NOMO-1 treated with DMSO at 0.1 percent for 48 hours (cell line): Measurements from ENCODE around the gene ARID5B.
"Not testable (repeated sequence)": the region's sequence is repeated elsewhere in the genome, so short reads cannot be mapped to it uniquely, and the experiment has no call there.

Experiments
- DNase-seq: peaks from one replicate; lab custom pipeline; 2025; ENCODE audit not compliant: unreplicated experiment; lab: John Stamatoyannopoulos, UW

Gene ARID5B, protein sequence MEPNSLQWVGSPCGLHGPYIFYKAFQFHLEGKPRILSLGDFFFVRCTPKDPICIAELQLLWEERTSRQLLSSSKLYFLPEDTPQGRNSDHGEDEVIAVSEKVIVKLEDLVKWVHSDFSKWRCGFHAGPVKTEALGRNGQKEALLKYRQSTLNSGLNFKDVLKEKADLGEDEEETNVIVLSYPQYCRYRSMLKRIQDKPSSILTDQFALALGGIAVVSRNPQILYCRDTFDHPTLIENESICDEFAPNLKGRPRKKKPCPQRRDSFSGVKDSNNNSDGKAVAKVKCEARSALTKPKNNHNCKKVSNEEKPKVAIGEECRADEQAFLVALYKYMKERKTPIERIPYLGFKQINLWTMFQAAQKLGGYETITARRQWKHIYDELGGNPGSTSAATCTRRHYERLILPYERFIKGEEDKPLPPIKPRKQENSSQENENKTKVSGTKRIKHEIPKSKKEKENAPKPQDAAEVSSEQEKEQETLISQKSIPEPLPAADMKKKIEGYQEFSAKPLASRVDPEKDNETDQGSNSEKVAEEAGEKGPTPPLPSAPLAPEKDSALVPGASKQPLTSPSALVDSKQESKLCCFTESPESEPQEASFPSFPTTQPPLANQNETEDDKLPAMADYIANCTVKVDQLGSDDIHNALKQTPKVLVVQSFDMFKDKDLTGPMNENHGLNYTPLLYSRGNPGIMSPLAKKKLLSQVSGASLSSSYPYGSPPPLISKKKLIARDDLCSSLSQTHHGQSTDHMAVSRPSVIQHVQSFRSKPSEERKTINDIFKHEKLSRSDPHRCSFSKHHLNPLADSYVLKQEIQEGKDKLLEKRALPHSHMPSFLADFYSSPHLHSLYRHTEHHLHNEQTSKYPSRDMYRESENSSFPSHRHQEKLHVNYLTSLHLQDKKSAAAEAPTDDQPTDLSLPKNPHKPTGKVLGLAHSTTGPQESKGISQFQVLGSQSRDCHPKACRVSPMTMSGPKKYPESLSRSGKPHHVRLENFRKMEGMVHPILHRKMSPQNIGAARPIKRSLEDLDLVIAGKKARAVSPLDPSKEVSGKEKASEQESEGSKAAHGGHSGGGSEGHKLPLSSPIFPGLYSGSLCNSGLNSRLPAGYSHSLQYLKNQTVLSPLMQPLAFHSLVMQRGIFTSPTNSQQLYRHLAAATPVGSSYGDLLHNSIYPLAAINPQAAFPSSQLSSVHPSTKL

DNA sequence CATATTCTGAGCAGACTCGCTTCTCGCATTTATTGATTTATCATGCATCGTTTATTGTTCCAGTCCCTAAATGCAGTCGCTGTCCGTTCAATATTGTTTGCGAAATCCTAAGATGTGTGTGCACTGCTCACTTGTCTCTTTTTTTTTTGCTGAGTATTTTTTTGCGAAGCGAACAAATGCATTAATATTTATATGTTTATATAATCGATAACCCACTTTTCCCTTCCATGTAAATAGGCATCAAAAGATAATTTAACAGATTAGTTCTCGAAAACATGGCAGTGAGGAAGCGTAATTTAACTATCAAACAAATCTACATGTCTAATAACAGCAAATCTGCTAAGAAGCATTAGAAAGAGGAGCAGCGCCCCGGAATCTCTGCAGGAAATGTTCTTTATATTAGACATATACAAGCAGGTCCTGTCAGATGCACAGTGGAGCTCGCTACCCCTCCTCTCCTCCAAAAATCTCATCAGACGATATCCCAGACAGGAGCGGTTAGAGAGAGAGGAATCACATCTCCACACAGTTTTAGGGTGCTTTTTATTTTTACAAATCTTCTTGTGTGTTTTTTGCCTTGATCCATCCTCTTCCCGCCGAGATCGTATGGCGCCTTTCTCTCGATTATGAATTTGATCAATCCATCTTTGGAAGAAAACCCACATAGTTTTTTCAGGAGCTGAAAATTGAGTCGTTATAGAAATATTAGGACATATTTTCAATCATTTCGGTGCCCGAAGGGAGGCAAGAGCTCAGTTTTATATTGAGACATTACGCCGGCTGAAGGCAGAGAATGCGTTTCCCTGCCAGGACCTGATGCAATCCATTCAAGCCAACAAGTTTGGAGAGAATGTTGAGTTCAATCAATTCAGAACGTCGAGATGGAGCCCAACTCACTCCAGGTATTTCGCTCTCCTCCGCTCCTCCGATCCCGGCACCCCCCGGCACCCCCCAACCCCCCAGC is at the start of gene ARID5B:
Gene ARID5B, plus strand, starts transcription at position 871 of the 964 bp plus-strand sequence. Its CDS starts 11 bp downstream, at position 882.
- DNase-seq: peak; percentile 64

DNA sequence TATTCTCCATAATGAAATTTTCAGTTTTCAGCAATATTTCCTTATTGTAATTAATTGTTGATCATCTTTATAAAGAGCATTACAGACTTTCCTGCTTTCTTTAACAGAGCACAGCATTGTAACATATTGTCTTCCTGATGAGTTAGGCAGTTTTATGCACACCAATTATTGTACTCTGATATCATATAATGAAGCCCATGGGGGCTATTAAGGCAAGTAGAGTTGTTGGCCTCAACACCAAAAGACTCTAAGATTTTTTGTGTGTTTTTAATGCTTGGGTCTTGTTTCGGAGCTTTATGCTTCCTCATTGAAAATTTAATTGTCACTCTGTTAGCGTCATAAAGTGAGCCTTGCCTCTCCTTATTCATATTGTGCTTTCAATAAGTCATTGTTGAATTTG is 49.2 kb upstream of the ARID5B start:
- no peak for DNase-seq

DNA sequence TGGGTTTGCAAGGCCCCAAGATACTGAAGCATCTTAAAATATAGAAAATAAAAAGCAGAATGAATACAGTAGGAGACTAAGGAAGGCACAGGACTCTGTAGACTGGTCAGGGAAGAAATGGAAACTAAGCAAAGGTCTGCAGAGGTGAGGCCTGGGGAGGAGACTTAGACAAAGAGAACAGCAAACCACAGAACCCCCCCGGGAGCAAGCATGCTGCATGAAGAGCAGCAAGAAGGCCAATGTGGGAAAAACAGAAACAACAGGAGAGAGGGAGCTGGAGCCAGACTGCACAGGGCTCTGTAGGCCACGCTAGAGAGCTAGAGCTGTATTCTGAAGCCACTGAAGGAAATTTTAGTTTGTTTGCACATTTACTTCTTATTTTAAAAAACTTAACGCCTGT is 45.7 kb upstream of the ARID5B start:
- no peak for DNase-seq

DNA sequence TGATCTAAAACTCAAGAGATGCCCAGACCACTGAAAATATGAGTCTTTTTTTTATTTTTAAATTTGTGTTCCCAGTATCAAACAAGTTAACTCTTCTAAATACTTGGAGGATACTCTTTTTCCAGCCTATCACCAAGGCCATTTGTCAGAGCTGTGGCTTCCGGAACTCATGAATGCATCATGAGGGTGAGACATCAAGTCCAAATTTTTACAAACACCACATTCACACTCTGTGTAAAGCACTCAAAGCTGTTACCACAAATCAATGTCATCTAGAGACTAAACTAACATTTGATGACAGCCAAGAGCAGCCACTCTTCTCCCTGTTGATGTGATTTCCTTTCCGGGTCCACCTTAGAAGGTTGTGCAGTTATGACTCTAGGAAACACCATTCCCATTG is 43.8 kb upstream of the ARID5B start:
- no peak for DNase-seq

DNA sequence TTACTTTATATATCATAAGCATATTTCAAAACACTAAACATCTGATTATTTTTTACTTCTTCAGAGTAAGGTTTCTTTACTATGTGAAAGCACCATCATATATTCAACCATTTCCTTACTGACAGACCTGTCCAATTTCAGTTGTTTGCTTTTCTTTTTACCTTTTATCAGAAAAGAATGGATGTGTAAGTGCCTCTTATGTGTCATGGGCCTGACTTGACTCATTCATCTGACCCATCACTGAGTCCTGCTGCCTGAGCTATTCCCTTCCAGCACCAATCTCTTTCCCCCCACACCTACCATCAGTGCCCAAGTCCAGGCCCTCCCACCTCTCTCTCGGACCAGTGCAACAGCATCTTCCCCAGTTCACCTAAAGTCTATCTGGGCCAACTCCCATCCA is 41.7 kb upstream of the ARID5B start:
- DNase-seq: no peak

DNA sequence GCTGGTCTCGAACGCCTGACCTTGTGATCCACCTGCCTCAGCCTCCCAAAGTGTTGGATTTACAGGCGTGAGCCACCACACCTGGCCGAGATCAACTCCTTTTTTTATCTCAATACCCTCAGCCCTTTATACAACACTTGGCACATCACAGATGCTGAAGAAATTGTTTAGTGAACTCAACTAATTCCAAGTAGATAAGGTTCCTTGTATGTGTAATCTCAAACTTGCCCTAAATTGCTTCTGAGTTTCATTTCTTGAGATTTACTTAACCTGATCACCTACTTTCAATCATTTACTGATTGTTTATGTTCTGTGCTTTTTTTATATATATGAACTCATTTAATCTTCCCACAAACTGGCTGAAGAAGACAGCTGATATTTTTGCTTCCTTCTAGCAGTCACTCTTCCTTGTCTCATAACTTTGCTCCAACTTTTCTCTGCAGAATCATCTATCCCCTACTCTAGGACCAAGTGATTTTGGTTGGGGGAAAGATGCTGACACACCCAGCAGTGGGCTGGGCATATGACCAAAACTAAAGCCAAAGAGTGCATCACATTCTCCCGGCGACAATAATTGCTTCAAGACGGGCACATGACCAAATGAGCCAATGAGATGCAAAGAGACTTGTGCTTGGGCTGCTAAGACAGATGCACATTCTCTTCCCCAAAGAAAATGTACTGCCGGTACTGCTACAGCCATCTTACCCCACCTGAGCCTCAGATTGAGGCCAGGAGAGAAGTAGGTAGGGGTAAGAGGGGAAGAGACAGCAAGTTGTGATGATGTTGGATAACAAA is 40.3 kb upstream of the ARID5B start:
- DNase-seq: peak; percentile 1

DNA sequence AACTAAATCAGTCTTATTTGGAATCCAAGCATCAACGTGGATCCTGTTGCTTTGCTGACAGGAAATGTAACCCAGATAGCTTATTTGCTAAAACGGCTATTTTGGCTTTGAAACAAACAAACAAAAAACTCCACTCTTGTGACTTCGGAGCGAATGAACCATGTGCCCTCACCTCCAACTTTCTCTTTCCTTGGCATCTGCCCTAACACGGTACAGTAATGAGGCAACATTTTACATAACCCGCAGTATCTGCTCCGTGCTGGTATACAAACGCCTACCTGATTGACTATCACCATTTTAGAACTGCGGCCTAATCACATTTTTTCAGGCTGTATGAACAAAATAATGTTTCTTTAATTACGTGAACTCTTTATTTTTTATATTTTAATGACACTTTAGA is 37.5 kb upstream of the ARID5B start:
- DNase-seq: no peak

DNA sequence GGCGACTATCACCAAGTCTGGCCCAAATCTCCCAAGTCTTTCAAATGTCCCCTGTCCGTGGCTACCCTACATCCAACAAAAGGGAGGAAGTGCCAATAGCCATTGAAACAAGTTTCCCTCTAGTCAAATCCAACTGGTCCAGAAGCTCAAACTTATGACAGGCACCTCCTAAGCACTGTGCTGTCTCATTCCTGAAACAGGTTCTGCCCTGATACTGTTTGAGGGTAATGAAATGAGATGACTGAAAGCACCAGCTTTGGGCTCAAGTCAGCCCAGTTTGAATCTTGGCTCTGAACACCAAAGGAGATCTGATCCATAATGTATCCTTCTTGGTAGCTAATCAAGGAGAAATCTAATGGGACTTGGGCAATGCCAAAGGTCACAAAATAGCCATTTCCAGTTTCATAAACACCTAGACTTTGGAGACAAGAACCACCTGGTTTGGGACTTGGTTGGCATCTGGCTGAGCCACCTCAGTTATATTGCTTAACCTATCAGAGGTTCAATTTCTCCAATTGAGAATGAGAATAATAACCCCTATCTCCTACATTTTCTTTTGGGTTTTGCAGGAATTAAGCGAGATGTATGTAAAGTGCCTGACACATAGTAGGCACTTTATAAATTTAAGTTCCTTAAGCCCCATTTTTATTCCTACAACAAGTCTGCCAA is 34.7 kb upstream of the ARID5B start:
- DNase-seq: no peak

DNA sequence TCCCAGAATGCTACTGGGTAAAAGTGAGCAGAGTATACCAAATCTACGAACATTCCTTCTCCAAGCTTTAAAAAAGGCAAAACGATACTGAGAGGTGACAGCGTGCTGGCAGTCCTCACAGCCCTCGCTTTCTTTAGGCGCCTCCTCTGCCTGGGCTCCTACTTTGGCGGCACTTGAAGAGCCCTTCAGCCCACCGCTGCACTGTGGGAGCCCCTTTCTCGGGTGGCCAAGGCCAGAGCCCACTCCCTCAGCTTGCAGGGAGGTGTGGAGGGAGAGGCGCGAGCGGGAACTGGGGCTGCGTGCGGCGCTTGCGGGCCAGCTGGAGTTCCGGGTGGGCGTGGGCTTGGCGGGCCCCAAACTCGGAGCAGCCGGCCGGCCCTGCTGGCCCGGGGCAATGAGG is 34.1 kb upstream of the ARID5B start:
- not testable (repeated sequence) for DNase-seq

DNA sequence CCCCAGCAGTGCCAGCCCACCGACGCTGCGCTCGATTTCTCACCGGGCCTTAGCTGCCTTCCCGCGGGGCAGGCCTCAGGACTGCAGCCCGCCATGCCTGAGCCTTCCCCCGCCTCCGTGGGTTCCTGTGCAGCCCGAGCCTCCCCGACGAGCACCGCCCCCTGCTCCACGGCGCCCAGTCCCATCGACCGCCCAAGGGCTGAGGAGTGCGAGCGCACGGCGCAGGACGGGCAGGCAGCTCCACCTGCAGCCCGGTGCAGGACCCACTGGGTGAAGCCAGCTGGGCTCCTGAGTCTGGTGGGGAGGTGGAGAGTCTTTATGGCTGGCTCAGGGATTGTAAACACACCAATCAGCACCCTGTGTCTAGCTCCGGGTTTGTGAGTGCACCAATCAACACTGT is 33.7 kb upstream of the ARID5B start:
- not testable (repeated sequence) for DNase-seq

DNA sequence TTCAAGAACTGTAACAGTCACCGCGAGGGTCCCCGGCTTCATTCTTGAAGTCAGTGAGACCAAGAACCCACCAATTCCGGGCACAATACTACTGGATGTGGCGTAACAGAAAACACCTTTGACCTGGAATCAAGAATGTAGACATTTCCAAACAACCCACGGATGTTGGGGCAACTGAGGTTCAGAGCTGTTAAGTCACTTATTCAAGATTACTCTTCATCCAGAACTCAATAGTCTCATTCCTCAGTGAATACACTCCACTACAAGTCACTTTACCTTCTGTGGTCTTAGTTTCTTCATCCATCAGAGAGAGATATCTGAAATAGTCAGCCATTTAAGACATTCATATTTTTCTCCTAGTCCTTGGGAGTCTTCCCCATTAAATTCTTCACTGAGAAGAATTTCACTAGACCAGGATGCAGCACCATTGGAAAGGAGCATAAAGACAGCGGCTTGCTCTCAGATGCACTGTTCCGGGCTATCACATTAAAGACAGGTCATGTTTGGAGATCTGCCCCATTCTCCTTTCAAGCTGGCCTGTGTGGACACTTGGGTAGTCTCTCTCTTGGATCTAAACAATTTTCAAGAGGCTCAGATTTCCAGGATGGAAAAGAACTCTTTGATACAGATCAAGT is 32.3 kb upstream of the ARID5B start:
- no peak for DNase-seq

DNA sequence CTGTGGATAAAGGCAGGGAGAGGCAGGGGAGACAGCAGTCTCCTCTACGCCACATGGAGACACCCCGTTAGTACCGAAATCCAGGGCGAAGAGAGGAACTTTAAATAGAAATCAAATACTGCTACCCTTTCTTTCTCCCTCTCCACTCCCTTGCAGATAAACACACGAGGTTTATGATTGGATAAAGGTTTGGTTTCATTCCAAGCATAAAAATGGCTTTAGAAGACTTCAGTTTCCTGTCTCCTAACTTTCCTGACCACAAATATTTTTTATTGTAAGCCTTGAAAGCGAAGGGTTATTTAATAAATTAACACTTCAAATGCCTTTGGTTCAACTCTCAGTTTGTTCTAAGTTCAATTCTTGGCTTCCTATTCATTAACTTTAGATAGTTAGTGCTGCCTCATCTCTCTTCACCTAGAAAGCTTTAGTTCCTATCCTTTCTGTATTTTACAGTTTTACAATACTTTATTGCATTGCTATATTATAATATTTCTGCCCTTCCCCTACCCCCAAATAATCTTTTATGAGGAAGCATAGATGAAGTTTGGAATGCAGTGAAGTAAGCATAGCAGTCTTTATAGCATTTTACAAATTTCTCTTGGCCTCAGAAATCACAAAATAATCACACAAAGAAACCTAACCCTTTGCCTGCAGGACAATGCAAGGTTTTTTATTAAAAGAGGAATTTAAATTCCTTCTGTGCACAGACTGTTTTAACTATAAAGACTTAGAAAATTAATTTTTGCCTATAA is 31.5 kb upstream of the ARID5B start:
- no peak for DNase-seq

DNA sequence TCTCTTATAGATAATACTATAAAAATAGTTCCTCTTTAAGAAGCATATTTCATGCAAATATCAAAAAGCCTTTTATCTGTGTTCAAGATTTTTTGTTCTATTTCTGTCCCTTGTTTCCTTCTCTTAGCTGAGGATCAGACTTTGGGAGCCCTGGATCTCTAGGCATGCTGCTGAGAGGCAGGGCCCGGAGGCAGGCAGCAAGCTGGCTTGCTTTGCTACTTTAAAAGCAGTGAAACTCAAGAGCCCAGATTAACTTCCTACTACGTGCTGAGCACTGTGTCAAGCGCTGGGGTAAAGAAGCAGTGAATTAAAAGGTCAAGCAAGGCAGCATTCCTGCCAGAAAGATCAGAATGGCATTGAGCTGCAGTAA is 31.0 kb upstream of the ARID5B start:
- no peak for DNase-seq

DNA sequence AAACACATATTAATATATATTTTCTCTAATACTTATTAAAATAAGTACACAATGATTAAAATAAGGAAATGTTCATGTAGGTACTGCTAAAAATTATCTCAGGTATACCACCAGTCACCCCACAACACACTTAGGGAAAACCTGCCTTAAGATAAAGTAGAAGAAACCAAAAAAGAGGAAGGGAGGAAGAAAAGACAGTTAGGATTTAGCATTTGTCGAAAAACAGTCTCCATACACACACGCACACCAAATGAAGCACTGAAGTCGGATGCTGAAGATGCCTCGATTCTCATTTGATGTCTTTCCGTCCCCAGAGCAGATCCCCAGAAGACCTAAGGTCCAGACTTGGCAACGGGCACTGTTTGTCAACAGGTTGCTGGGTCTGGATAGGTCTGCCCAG is 30.0 kb upstream of the ARID5B start:
- no peak for DNase-seq

DNA sequence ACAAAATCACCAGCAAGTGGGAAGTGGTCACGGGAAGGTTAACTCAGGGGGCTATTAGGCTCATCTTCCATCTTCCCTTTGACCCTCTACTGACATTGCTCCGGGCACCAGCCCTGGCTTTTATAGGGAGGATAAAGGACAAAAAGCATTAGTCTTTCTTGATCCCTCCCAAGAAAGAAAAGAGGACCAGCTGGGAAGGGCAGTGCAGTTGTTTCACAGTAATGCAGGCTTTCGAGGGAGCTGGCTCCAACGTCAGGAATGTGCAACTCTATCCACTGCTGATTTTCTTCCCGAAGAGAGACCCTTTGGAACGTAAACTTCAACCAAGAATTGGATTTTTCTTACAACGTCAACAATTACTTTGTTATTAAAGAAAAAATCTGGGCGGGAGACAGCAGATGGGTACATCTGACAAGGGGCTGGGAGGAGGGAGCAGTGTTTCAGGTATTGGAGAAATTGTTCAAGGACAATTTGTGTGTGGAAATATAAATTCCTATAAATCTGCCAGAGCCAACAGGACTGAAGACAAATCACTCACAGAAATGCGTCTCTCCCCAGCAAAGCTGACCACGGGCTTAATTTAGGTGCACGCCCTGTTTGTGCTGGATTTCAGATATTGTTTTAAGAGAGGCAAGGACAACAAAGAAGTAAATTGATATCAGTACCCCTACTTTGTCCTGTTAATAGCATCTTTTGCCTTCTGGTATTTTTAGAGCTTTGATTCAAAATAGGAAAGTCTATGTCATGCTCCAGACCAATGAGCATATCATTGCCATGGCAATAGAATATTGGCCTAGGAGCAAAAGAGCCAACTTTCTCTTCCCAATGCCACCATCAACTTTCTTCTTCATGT is 23.4 kb upstream of the ARID5B start:
- no peak for DNase-seq

DNA sequence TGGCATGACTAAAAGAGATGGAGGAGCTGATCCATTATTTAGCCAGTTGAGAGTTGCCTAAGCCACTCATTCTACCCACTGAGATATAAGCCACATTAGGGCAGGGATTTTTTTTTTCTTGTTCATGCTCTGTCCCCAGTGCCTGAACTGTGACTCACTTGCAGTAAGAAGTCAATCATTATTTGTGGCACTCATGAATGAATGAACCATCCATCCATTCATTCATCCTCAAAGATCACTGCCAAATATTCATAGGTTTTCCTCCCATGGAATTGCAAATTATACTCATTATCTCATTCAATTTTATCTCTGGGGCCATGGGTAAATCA is 22.8 kb upstream of the ARID5B start:
- DNase-seq: no peak
